ENCODE measurements around the gene PFAS. TPM values are rescaled to one million over a fixed set of nuclear protein-coding genes. Genes with fewer than 3 reads are reported as not detected.

PFAS gene
- polyA plus RNA-seq, 1 donor from 2014 or later, result 11.7 TPM

DNA sequence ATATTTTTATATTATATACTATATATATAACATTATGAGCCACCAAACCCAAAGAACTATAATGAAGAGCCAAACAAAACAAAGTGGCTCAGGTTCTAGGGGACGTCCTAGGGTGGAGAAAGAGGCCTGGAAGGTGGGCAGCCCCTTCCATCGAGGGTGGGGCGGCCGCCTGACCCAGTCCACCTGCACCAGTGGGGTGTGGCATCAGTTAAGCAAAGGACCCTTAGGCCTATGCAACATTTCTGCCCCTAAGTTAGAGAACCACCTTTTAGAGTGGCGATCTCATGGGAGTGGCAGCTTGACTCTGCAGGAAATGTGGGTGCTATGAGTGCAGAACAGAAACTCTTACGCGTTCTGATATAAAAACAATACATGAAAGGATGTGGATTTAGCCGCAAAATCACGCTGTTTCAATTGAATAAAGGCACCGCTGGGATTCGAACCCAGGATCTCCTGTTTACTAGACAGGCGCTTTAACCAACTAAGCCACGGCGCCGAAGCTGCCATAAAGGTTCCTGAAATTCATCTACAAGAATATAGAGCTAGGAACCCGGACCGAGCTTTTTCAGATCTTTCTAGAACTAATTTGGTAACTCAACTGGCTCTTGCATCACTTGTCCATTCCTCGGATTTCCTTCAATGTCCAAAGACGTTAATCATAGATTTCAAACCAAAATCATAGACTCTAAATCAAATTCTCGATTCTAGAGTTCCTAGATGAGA, 23.1 kb upstream of the PFAS start:
- H3K4me2 ChIP-seq (ENCODE audit: low read length), result no peak overlapping the region
- H3K27ac ChIP-seq (ENCODE audit: low read length), result peak overlapping the region; percentile 35
- TF ChIP-seq TAF1 (IDR thresholded peaks at IDR 0.05; ENCODE audit: low read depth), result no peak
- TF ChIP-seq SMC3 (conservative IDR thresholded peaks at IDR 0.05; ENCODE audit: poor library complexity), result no peak
- TF ChIP-seq POLR2AphosphoS5 (IDR thresholded peaks at IDR 0.05), result no peak
- TF ChIP-seq EZH2 (IDR thresholded peaks at IDR 0.05; ENCODE audit: borderline replicate concordance, insufficient read depth, low read length, poor library complexity, severe bottlenecking), result no peak
- TF ChIP-seq, protein P1, sequence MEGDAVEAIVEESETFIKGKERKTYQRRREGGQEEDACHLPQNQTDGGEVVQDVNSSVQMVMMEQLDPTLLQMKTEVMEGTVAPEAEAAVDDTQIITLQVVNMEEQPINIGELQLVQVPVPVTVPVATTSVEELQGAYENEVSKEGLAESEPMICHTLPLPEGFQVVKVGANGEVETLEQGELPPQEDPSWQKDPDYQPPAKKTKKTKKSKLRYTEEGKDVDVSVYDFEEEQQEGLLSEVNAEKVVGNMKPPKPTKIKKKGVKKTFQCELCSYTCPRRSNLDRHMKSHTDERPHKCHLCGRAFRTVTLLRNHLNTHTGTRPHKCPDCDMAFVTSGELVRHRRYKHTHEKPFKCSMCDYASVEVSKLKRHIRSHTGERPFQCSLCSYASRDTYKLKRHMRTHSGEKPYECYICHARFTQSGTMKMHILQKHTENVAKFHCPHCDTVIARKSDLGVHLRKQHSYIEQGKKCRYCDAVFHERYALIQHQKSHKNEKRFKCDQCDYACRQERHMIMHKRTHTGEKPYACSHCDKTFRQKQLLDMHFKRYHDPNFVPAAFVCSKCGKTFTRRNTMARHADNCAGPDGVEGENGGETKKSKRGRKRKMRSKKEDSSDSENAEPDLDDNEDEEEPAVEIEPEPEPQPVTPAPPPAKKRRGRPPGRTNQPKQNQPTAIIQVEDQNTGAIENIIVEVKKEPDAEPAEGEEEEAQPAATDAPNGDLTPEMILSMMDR (IDR thresholded peaks at IDR 0.05; ENCODE audit: poor library complexity, severe bottlenecking), result no peak
- no peak for TF ChIP-seq RAD21 (conservative IDR thresholded peaks at IDR 0.05)
- TF ChIP-seq EP300 (conservative IDR thresholded peaks at IDR 0.05; ENCODE audit: poor library complexity, severe bottlenecking), result no peak
- TF ChIP-seq, protein P2, sequence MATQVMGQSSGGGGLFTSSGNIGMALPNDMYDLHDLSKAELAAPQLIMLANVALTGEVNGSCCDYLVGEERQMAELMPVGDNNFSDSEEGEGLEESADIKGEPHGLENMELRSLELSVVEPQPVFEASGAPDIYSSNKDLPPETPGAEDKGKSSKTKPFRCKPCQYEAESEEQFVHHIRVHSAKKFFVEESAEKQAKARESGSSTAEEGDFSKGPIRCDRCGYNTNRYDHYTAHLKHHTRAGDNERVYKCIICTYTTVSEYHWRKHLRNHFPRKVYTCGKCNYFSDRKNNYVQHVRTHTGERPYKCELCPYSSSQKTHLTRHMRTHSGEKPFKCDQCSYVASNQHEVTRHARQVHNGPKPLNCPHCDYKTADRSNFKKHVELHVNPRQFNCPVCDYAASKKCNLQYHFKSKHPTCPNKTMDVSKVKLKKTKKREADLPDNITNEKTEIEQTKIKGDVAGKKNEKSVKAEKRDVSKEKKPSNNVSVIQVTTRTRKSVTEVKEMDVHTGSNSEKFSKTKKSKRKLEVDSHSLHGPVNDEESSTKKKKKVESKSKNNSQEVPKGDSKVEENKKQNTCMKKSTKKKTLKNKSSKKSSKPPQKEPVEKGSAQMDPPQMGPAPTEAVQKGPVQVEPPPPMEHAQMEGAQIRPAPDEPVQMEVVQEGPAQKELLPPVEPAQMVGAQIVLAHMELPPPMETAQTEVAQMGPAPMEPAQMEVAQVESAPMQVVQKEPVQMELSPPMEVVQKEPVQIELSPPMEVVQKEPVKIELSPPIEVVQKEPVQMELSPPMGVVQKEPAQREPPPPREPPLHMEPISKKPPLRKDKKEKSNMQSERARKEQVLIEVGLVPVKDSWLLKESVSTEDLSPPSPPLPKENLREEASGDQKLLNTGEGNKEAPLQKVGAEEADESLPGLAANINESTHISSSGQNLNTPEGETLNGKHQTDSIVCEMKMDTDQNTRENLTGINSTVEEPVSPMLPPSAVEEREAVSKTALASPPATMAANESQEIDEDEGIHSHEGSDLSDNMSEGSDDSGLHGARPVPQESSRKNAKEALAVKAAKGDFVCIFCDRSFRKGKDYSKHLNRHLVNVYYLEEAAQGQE (IDR thresholded peaks at IDR 0.05; ENCODE audit: borderline replicate concordance), result no peak
- TF ChIP-seq MXI1 (conservative IDR thresholded peaks at IDR 0.05; ENCODE audit: poor library complexity, severe bottlenecking), result no peak
- no peaks in the 10 kb centered on the region for H3K79me2 ChIP-seq (replicated peaks; ENCODE audit: insufficient read depth, low read length)
- no peaks in the 10 kb centered on the region for H4K20me1 ChIP-seq (ENCODE audit: insufficient read depth)
- H3K36me3 ChIP-seq (ENCODE audit: insufficient read depth, low read length), result peaks cover 18% of the 10 kb centered on the region
- H3K9me3 ChIP-seq (ENCODE audit: low read length), result no peaks in the 10 kb centered on the region
- no peaks in the 10 kb centered on the region for H3K27me3 ChIP-seq (ENCODE audit: insufficient read depth, low read depth, low read length)
- H3K9me2 ChIP-seq (ENCODE audit: insufficient read depth, low read length), result no peaks in the 10 kb centered on the region
- peaks cover 4% of the 10 kb centered on the region for H3F3A ChIP-seq (ENCODE audit: insufficient read depth, low read length, poor library complexity, severe bottlenecking)
- peak overlapping the region; percentile 58 for H3K4me3 ChIP-seq (ENCODE audit: low read length)
- no peak overlapping the region for H3K9ac ChIP-seq (ENCODE audit: low read length)
- no peak overlapping the region for H2AFZ ChIP-seq (ENCODE audit: low read depth, low read length)

DNA sequence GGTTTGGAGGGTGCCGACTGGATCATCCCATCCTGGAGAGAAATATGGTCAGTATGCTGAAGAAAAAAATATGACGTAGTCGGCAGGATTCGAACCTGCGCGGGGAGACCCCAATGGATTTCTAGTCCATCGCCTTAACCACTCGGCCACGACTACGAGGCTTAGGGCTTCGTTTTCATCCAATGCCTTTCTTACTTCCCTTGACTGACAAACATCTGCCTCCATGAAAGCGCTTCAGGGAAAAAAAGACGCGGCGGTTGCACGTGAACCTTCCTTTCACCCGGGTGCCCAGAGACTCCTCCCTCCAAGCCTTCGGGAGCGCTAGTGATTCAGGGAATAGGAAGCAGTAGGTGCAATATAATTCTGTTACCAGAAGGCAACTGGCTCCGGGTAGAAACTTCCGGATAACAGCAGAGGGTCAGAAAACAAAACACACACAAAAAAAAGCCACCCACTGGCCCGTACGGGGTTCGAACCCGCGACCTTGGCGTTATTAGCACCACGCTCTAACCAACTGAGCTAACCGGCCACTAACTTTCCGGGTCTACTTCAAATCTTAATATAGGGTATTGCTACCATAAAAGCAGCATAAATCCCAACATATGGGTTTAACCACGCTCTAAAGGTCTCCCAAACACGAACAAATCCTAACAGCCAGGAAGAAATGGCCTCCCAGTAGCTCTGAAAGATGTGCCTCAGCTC, 22.4 kb upstream of the PFAS start:
- peaks cover 18% of the 10 kb centered on the region for H3K36me3 ChIP-seq (ENCODE audit: insufficient read depth, low read length)
- peak overlapping the region; percentile 33 for H3K9ac ChIP-seq (ENCODE audit: low read length)
- peaks cover 4% of the 10 kb centered on the region for H3F3A ChIP-seq (ENCODE audit: insufficient read depth, low read length, poor library complexity, severe bottlenecking)
- TF ChIP-seq, protein P2 (IDR thresholded peaks at IDR 0.05; ENCODE audit: borderline replicate concordance), result no peak
- TF ChIP-seq SMC3 (conservative IDR thresholded peaks at IDR 0.05; ENCODE audit: poor library complexity), result no peak
- peak; percentile 21 for TF ChIP-seq POLR2AphosphoS5 (IDR thresholded peaks at IDR 0.05)
- TF ChIP-seq RAD21 (conservative IDR thresholded peaks at IDR 0.05), result peak; percentile 8
- TF ChIP-seq EZH2 (IDR thresholded peaks at IDR 0.05; ENCODE audit: borderline replicate concordance, insufficient read depth, low read length, poor library complexity, severe bottlenecking), result no peak
- peak; percentile 51 for TF ChIP-seq MXI1 (conservative IDR thresholded peaks at IDR 0.05; ENCODE audit: poor library complexity, severe bottlenecking)
- peak overlapping the region; percentile 58 for H3K4me3 ChIP-seq (ENCODE audit: low read length)
- no peaks in the 10 kb centered on the region for H3K79me2 ChIP-seq (replicated peaks; ENCODE audit: insufficient read depth, low read length)
- no peaks in the 10 kb centered on the region for H3K9me3 ChIP-seq (ENCODE audit: low read length)
- no peak overlapping the region for H2AFZ ChIP-seq (ENCODE audit: low read depth, low read length)
- H3K27ac ChIP-seq (ENCODE audit: low read length), result peak overlapping the region; percentile 35
- no peaks in the 10 kb centered on the region for H3K9me2 ChIP-seq (ENCODE audit: insufficient read depth, low read length)
- peak overlapping the region; percentile 17 for H3K4me2 ChIP-seq (ENCODE audit: low read length)
- no peaks in the 10 kb centered on the region for H3K27me3 ChIP-seq (ENCODE audit: insufficient read depth, low read depth, low read length)
- H4K20me1 ChIP-seq (ENCODE audit: insufficient read depth), result no peaks in the 10 kb centered on the region
